NCI-H187 treated with DMSO at 0.1 percent for 48 hours (cell line): ENCODE data around the gene MBNL3.
"Not testable (repeated sequence)": the region's sequence is repeated elsewhere in the genome, so short reads cannot be mapped to it uniquely, and the experiment has no call there.

Experiments
- DNase-seq: peaks from one replicate; lab custom pipeline; 2025; lab: John Stamatoyannopoulos, UW

MBNL3 gene

GRCh38 chrX:132474544-132475248 lies 14.1 kb downstream of the MBNL3 start:
- no peak for DNase-seq

- no peak for DNase-seq
These were observed 16.4 kb downstream of the MBNL3 start for GRCh38 chrX:132472397-132472796.

GRCh38 chrX:132470831-132471230 lies 18.0 kb downstream of the MBNL3 start:
- no peak for DNase-seq

GRCh38 chrX:132470179-132470578 lies 18.7 kb downstream of the MBNL3 start:
- no peak for DNase-seq

- no peak for DNase-seq
These were observed 20.4 kb downstream of the MBNL3 start for GRCh38 chrX:132468454-132468853.

- no peak for DNase-seq
These were observed 20.8 kb downstream of the MBNL3 start for GRCh38 chrX:132467989-132468388.

- no peak for DNase-seq
These were observed 21.8 kb downstream of the MBNL3 start for GRCh38 chrX:132467026-132467425.

GRCh38 chrX:132463411-132463810 lies 25.4 kb downstream of the MBNL3 start:
- DNase-seq = no peak

GRCh38 chrX:132461886-132462285 lies 27.0 kb downstream of the MBNL3 start:
- DNase-seq = no peak

GRCh38 chrX:132452911-132453550 lies 35.8 kb downstream of the MBNL3 start:
- DNase-seq = no peak

- DNase-seq = not testable (repeated sequence)
These were observed 42.9 kb downstream of the MBNL3 start for GRCh38 chrX:132445909-132446308.

GRCh38 chrX:132444936-132445335 lies 43.9 kb downstream of the MBNL3 start:
- no peak for DNase-seq

- DNase-seq = no peak
These were observed 45.4 kb downstream of the MBNL3 start for GRCh38 chrX:132443196-132444135.

GRCh38 chrX:132442691-132443090 lies 46.1 kb downstream of the MBNL3 start:
- DNase-seq = no peak

GRCh38 chrX:132435222-132435621 lies 53.6 kb downstream of the MBNL3 start:
- DNase-seq = no peak

- no peak for DNase-seq
These were observed 55.3 kb downstream of the MBNL3 start for GRCh38 chrX:132433551-132433950.

GRCh38 chrX:132433001-132433400 lies 55.8 kb downstream of the MBNL3 start:
- DNase-seq = no peak

- DNase-seq = no peak
These were observed 59.9 kb downstream of the MBNL3 start for GRCh38 chrX:132428896-132429295.

- DNase-seq = no peak
These were observed 62.0 kb downstream of the MBNL3 start for GRCh38 chrX:132426695-132427281.

GRCh38 chrX:132425744-132426318 lies 63.0 kb downstream of the MBNL3 start:
- no peak for DNase-seq

GRCh38 chrX:132423323-132423722 lies 65.5 kb downstream of the MBNL3 start:
- no peak for DNase-seq

- DNase-seq = no peak
These were observed 73.8 kb downstream of the MBNL3 start for GRCh38 chrX:132415012-132415411.
